Activated T-helper 2 cell treated with anti-CD3 and anti-CD28 coated beads, Interferon-gamma antibody, Interleukin-2, Interleukin-4, amounts not matched to agents 10 μg/mL and 5 μg/mL and 100 μg/mL, durations not matched to agents 14 hours and 24 hours and 36 hours (primary cell): ENCODE measurements around the gene ACTG1. TPM values are rescaled to one million over a fixed set of nuclear protein-coding genes. Genes with fewer than 3 reads are reported as not detected.
A peak's percentile ranks its signal among the peaks of the same experiment; 100 is the strongest.

Source experiments
- DNase-seq: peaks from one replicate; pipeline ENCODE4 v3.0.0; 2021; ENCODE audit warnings: low spot score
- H3K27ac Mint-ChIP-seq: one replicate; pipeline ENCODE4 v1.8.0; 2021; ENCODE audit warnings: mixed read lengths
- H3K27me3 Mint-ChIP-seq: one replicate; pipeline ENCODE4 v1.8.0; 2021; ENCODE audit warnings: low read depth, mixed read lengths
- H3K36me3 Mint-ChIP-seq: one replicate; pipeline ENCODE4 v1.8.0; 2021; ENCODE audit warnings: low read depth, mixed read lengths
- H3K4me1 Mint-ChIP-seq: one replicate; pipeline ENCODE4 v1.8.0; 2021; ENCODE audit warnings: low read depth, mixed read lengths
- H3K4me3 Mint-ChIP-seq: one replicate; pipeline ENCODE4 v1.8.0; 2021; ENCODE audit warnings: low read depth, mild to moderate bottlenecking, moderate library complexity, mixed read lengths
- H3K9me3 Mint-ChIP-seq: one replicate; pipeline ENCODE4 v1.8.0; 2021; ENCODE audit warnings: mixed read lengths
- intact Hi-C: fragments of 100-400 bp; cut with micrococcal nuclease; formaldehyde crosslinking; loops from one replicate; pipeline ENCODE4 v1.15.1; 2023
- total RNA-seq: library from RNA; stranded (reverse); gene quantifications from 2 replicates; pipeline ENCODE4 v1.2.3, GENCODE V29; 2022

ACTG1 gene
- total RNA-seq, 1 donor from 2014 or later = 4,174 TPM

- Mint-ChIP-seq H3K9me3 (no peaks in the 10 kb centered on the region), H3K27me3 (no peaks in the 10 kb centered on the region), H3K27ac (peak overlapping the region; percentile 88), H3K4me1 (peaks cover 10% of the 10 kb centered on the region), H3K36me3 (peaks cover 25% of the 10 kb centered on the region), H3K4me3 (peak overlapping the region; percentile 91)
- intact Hi-C loops = loop anchor here (1.0 to 5.0 kb wide), 2 partner anchors 37 to 87 kb away; partner anchors contain the start of gene FAAP100
- no peak for DNase-seq
Observed at GRCh38 chr17:81515530-81516041, 3.0 kb upstream of the ACTG1 start.

- Mint-ChIP-seq H3K27ac (peak overlapping the region; percentile 88), H3K4me3 (peak overlapping the region; percentile 91), H3K27me3 (no peaks in the 10 kb centered on the region), H3K9me3 (no peaks in the 10 kb centered on the region), H3K4me1 (peaks cover 13% of the 10 kb centered on the region), H3K36me3 (peaks cover 32% of the 10 kb centered on the region)
- peak; percentile 64 for DNase-seq
- intact Hi-C loops = loop anchor here (1.0 to 5.0 kb wide), 3 partner anchors 37 to 118 kb away; partner anchors contain the start of genes BAHCC1 and FAAP100
Observed at GRCh38 chr17:81514739-81515529, 2.3 kb upstream of the ACTG1 start.

GRCh38 chr17:81514489-81514738 is 1.8 kb upstream of the ACTG1 start:
- H3K4me1 Mint-ChIP-seq = peaks cover 18% of the 10 kb centered on the region

GRCh38 chr17:81513753-81514488 is 1.3 kb upstream of the ACTG1 start:
- H3K4me3 Mint-ChIP-seq = peak overlapping the region; percentile 86
- peaks cover 42% of the 10 kb centered on the region for H3K36me3 Mint-ChIP-seq
- no peaks in the 10 kb centered on the region for H3K27me3 Mint-ChIP-seq
- H3K4me1 Mint-ChIP-seq = peaks cover 23% of the 10 kb centered on the region
- no peaks in the 10 kb centered on the region for H3K9me3 Mint-ChIP-seq
- peak overlapping the region; percentile 90 for H3K27ac Mint-ChIP-seq
- peak; percentile 42 for DNase-seq
- intact Hi-C loops = loop anchor here (2.0 to 5.0 kb wide), 2 partner anchors 117 to 167 kb away; partner anchors contain the start of gene BAHCC1

More at GRCh38 chr17:81514489-81514738, 1.8 kb upstream of the ACTG1 start:
- H3K27me3 Mint-ChIP-seq = no peaks in the 10 kb centered on the region
- H3K36me3 Mint-ChIP-seq = peaks cover 37% of the 10 kb centered on the region
- intact Hi-C loops = loop anchor here (5.0 kb wide), 1 partner anchor 117 kb away; the partner anchor contains the start of gene BAHCC1
- peak overlapping the region; percentile 86 for H3K4me3 Mint-ChIP-seq
- DNase-seq = no peak
- H3K27ac Mint-ChIP-seq = peak overlapping the region; percentile 17
- no peaks in the 10 kb centered on the region for H3K9me3 Mint-ChIP-seq

- intact Hi-C loops = loop anchor here (2.0 to 5.0 kb wide), 2 partner anchors 116 to 167 kb away; partner anchors contain the start of gene BAHCC1
- Mint-ChIP-seq H3K9me3 (no peaks in the 10 kb centered on the region), H3K4me3 (peak overlapping the region; percentile 86), H3K27me3 (no peaks in the 10 kb centered on the region), H3K27ac (peak overlapping the region; percentile 90), H3K36me3 (peaks cover 47% of the 10 kb centered on the region), H3K4me1 (peaks cover 25% of the 10 kb centered on the region)
- DNase-seq = peak; percentile 65
Observed at GRCh38 chr17:81513372-81513752, 763 bp upstream of the ACTG1 start.

GRCh38 chr17:81511804-81512561 is 616 bp downstream of the ACTG1 start:
- Mint-ChIP-seq H3K4me1 (peaks cover 27% of the 10 kb centered on the region), H3K36me3 (peaks cover 52% of the 10 kb centered on the region), H3K9me3 (no peaks in the 10 kb centered on the region), H3K27ac (peak overlapping the region; percentile 75), H3K4me3 (peak overlapping the region; percentile 97), H3K27me3 (no peaks in the 10 kb centered on the region)
- intact Hi-C loops = loop anchor here (2.0 to 5.0 kb wide), 2 partner anchors 115 to 165 kb away; partner anchors contain the start of gene BAHCC1
- peak; percentile 30 for DNase-seq

- Mint-ChIP-seq H3K4me3 (peak overlapping the region; percentile 97), H3K36me3 (peaks cover 52% of the 10 kb centered on the region), H3K4me1 (peaks cover 26% of the 10 kb centered on the region), H3K9me3 (no peaks in the 10 kb centered on the region), H3K27me3 (no peaks in the 10 kb centered on the region), H3K27ac (peak overlapping the region; percentile 75)
- intact Hi-C loops = loop anchor here (5.0 kb wide), 1 partner anchor 114 kb away; the partner anchor contains the start of gene BAHCC1
- DNase-seq = no peak
Observed at GRCh38 chr17:81511554-81511803, 1.1 kb downstream of the ACTG1 start.

GRCh38 chr17:81510785-81511553 is 1.6 kb downstream of the ACTG1 start:
- peak; percentile 30 for DNase-seq
- no peaks in the 10 kb centered on the region for H3K27me3 Mint-ChIP-seq
- H3K36me3 Mint-ChIP-seq = peaks cover 52% of the 10 kb centered on the region
- no peaks in the 10 kb centered on the region for H3K9me3 Mint-ChIP-seq
- H3K4me1 Mint-ChIP-seq = peaks cover 21% of the 10 kb centered on the region
- intact Hi-C loops = loop anchor here (5.0 kb wide), 1 partner anchor 114 kb away; the partner anchor contains the start of gene BAHCC1
- H3K4me3 Mint-ChIP-seq = peak overlapping the region; percentile 97
- peak overlapping the region; percentile 91 for H3K27ac Mint-ChIP-seq

GRCh38 chr17:81509972-81510784 is 2.4 kb downstream of the ACTG1 start:
- peaks cover 50% of the 10 kb centered on the region for H3K36me3 Mint-ChIP-seq
- H3K9me3 Mint-ChIP-seq = no peaks in the 10 kb centered on the region
- no peaks in the 10 kb centered on the region for H3K27me3 Mint-ChIP-seq
- peak overlapping the region; percentile 91 for H3K27ac Mint-ChIP-seq
- peak overlapping the region; percentile 97 for H3K4me3 Mint-ChIP-seq
- DNase-seq = no peak
- H3K4me1 Mint-ChIP-seq = peaks cover 20% of the 10 kb centered on the region
- intact Hi-C loops = loop anchor here (5.0 kb wide), 1 partner anchor 113 kb away; the partner anchor contains the start of gene BAHCC1

- peaks cover 4% of the 10 kb centered on the region for H3K27me3 Mint-ChIP-seq
- intact Hi-C loops = no loop called here
- H3K27ac Mint-ChIP-seq = peak overlapping the region; percentile 82
- H3K36me3 Mint-ChIP-seq = peaks cover 48% of the 10 kb centered on the region
- H3K4me1 Mint-ChIP-seq = peaks cover 20% of the 10 kb centered on the region
- peak overlapping the region; percentile 97 for H3K4me3 Mint-ChIP-seq
- no peaks in the 10 kb centered on the region for H3K9me3 Mint-ChIP-seq
- no peak for DNase-seq
Observed at GRCh38 chr17:81509207-81509971, 3.2 kb downstream of the ACTG1 start.
